ENCODE results near the gene VSIR.

The VSIR gene

GRCh38 chr10:71727738-71728737 is 45.3 kb downstream of the VSIR start:
- Histone ChIP-seq H3F3A (ENCODE audit: insufficient read depth) (no peaks in the 10 kb centered on the region), H3K9me2 (replicated peaks; ENCODE audit: insufficient read depth, low read length) (no peaks in the 10 kb centered on the region), H3K36me3 (ENCODE audit: low read length) (no peaks in the 10 kb centered on the region), H3K4me2 (ENCODE audit: low read depth, low read length, poor library complexity, severe bottlenecking) (peak overlapping the region; percentile 14), H3K4me3 (ENCODE audit: insufficient read depth, low read length, poor library complexity, severe bottlenecking) (no peak overlapping the region), H3K79me2 (ENCODE audit: insufficient read depth, low read length) (no peaks in the 10 kb centered on the region), H2AFZ (ENCODE audit: low read depth, low read length, severe bottlenecking) (no peak overlapping the region), H3K9ac (ENCODE audit: low read length) (peak overlapping the region; percentile 6; the same call in 1 of the 2 replicates), H3K9me3 (ENCODE audit: insufficient read depth, low read length) (no peaks in the 10 kb centered on the region), H3K27ac (ENCODE audit: low read depth, low read length) (peak overlapping the region; percentile 62), H3K27me3 (ENCODE audit: low read length) (no peaks in the 10 kb centered on the region), H4K20me1 (ENCODE audit: low read depth, low read length) (no peaks in the 10 kb centered on the region)
- TF ChIP-seq EZH2phosphoT487 (conservative IDR thresholded peaks at IDR 0.05; ENCODE audit: low read length) (no peak), CTCF (IDR thresholded peaks at IDR 0.05; ENCODE audit: insufficient read depth, low read length, poor library complexity, severe bottlenecking) (no peak)

- Histone ChIP-seq H3K27ac (ENCODE audit: low read depth, low read length) (peak overlapping the region; percentile 62), H3K79me2 (ENCODE audit: insufficient read depth, low read length) (no peaks in the 10 kb centered on the region), H3K4me3 (ENCODE audit: insufficient read depth, low read length, poor library complexity, severe bottlenecking) (no peak overlapping the region), H3K9me3 (ENCODE audit: insufficient read depth, low read length) (no peaks in the 10 kb centered on the region), H3K36me3 (ENCODE audit: low read length) (no peaks in the 10 kb centered on the region), H3K9ac (ENCODE audit: low read length) (peak overlapping the region; percentile 6; the same call in 1 of the 2 replicates), H3K9me2 (replicated peaks; ENCODE audit: insufficient read depth, low read length) (no peaks in the 10 kb centered on the region), H2AFZ (ENCODE audit: low read depth, low read length, severe bottlenecking) (no peak overlapping the region), H4K20me1 (ENCODE audit: low read depth, low read length) (no peaks in the 10 kb centered on the region), H3F3A (ENCODE audit: insufficient read depth) (no peaks in the 10 kb centered on the region), H3K4me2 (ENCODE audit: low read depth, low read length, poor library complexity, severe bottlenecking) (peak overlapping the region; percentile 14), H3K27me3 (ENCODE audit: low read length) (no peaks in the 10 kb centered on the region)
- TF ChIP-seq EZH2phosphoT487 (conservative IDR thresholded peaks at IDR 0.05; ENCODE audit: low read length) (no peak), CTCF (IDR thresholded peaks at IDR 0.05; ENCODE audit: insufficient read depth, low read length, poor library complexity, severe bottlenecking) (no peak)
Observed at GRCh38 chr10:71727105-71727737, 46.1 kb downstream of the VSIR start.

- Histone ChIP-seq H3K27me3 (ENCODE audit: low read length) (no peaks in the 10 kb centered on the region), H3K4me3 (ENCODE audit: insufficient read depth, low read length, poor library complexity, severe bottlenecking) (no peak overlapping the region), H3K27ac (ENCODE audit: low read depth, low read length) (peak overlapping the region; percentile 62), H3F3A (ENCODE audit: insufficient read depth) (no peaks in the 10 kb centered on the region), H2AFZ (ENCODE audit: low read depth, low read length, severe bottlenecking) (no peak overlapping the region), H3K9me3 (ENCODE audit: insufficient read depth, low read length) (no peaks in the 10 kb centered on the region), H3K9me2 (replicated peaks; ENCODE audit: insufficient read depth, low read length) (no peaks in the 10 kb centered on the region), H3K36me3 (ENCODE audit: low read length) (no peaks in the 10 kb centered on the region), H3K79me2 (ENCODE audit: insufficient read depth, low read length) (no peaks in the 10 kb centered on the region), H3K9ac (ENCODE audit: low read length) (no peak overlapping the region), H4K20me1 (ENCODE audit: low read depth, low read length) (no peaks in the 10 kb centered on the region), H3K4me2 (ENCODE audit: low read depth, low read length, poor library complexity, severe bottlenecking) (no peak overlapping the region)
- TF ChIP-seq CTCF (IDR thresholded peaks at IDR 0.05; ENCODE audit: insufficient read depth, low read length, poor library complexity, severe bottlenecking) (no peak), EZH2phosphoT487 (conservative IDR thresholded peaks at IDR 0.05; ENCODE audit: low read length) (no peak)
Observed at GRCh38 chr10:71726580-71727104, 46.7 kb downstream of the VSIR start.
